GM12878 (cell line): ENCODE results near the gene SASH1. TPM values are rescaled to one million over a fixed set of nuclear protein-coding genes. Genes with fewer than 3 reads are reported as not detected.
A peak's percentile ranks its signal among the peaks of the same experiment; 100 is the strongest.

ENCODE experiments used
- ATAC-seq: fragments of 200-7000 bp; cut with Tn5 transposase; 3 replicates; pipeline ENCODE4 v1.9.1; 2020; ENCODE audit warnings: mild to moderate bottlenecking, moderate library complexity
- BruUV-seq: library from RNA; stranded (reverse); fragments of 400-500 nt; replicated peaks from 2 replicates; lab custom pipeline; 2021; lab: Mats Ljungman, UMichigan
- CTCF ChIA-PET: fragments of 300-600 bp; sonication (Branson Sonifier 250); formaldehyde crosslinking; extraction: SDS; loops from one replicate; lab custom pipeline; 2021; ENCODE audit warnings: inconsistent platforms; lab: Yijun Ruan, JAX
- POLR2A ChIA-PET: fragments of 350-600 bp; formaldehyde crosslinking; extraction: SDS; loops from one replicate; lab custom pipeline; 2021; ENCODE audit warnings: inconsistent platforms; lab: Charles Lee
- RAD21 ChIA-PET: fragments of 300-600 bp; sonication (Branson Sonifier 250); formaldehyde crosslinking; loops from one replicate; lab custom pipeline; 2023; ENCODE audit warnings: antibody characterized with exemption; ENCODE audit not compliant: unreplicated experiment; lab: Charles Lee
- SMC1A ChIA-PET: fragments of 300-600 bp; sonication (Branson Sonifier 250); formaldehyde crosslinking; loops from one replicate; lab custom pipeline; 2023; ENCODE audit not compliant: unreplicated experiment, uncharacterized antibody; lab: Charles Lee
- DNase-seq: peaks from one replicate; pipeline ENCODE4 v3.0.0-alpha.2; 2011; ENCODE audit warnings: low read depth, low spot score
- FAIRE-seq: peaks from 3 replicates; lab custom pipeline; 2011; peaks lifted over from hg19 to GRCh38; lab: Jason Lieb, UNC
- H2AFZ ChIP-seq: 2 replicates; pipeline ENCODE4 v1.6.0; 2011; ENCODE audit warnings: low read depth, low read length, control low read depth; ENCODE audit not compliant: control insufficient read depth
- H3K27ac ChIP-seq: 2 replicates; pipeline ENCODE4 v1.5.1; 2011; ENCODE audit warnings: control low read depth; ENCODE audit not compliant: control insufficient read depth, insufficient read depth
- H3K27me3 ChIP-seq, 2 experiments: replicated peaks in 1 of 2; 2 replicates each; pipeline versions ENCODE4 v1.6.0 to v1.6.1; 2011; ENCODE audit warnings: low read length in 1 of 2; ENCODE audit not compliant: control insufficient read depth in 2 of 2, insufficient read depth in 2 of 2
- H3K36me3 ChIP-seq, 2 experiments: 2 replicates each; pipeline ENCODE4 v1.5.1; 2011; ENCODE audit warnings: low read length in 1 of 2; ENCODE audit not compliant: control insufficient read depth in 2 of 2, insufficient read depth in 2 of 2
- H3K4me1 ChIP-seq: 2 replicates; pipeline ENCODE4 v1.6.1; 2011; ENCODE audit warnings: mild to moderate bottlenecking, low read length, moderate library complexity, mixed read lengths; ENCODE audit not compliant: control insufficient read depth, insufficient read depth
- H3K4me2 ChIP-seq: 2 replicates; pipeline ENCODE4 v1.6.0; 2011; ENCODE audit warnings: control low read depth; ENCODE audit not compliant: control insufficient read depth, insufficient read depth
- H3K4me3 ChIP-seq: fragments of 200-600 bp; sonication (generic); 2 replicates; pipeline ENCODE4 v1.5.1; 2016
- H3K79me2 ChIP-seq: 2 replicates; pipeline ENCODE4 v1.6.0; 2011; ENCODE audit warnings: low read length; ENCODE audit not compliant: control insufficient read depth, insufficient read depth
- H3K9ac ChIP-seq: 2 replicates; pipeline ENCODE4 v1.8.0; 2011; ENCODE audit warnings: low read length, control low read depth, mixed read lengths; ENCODE audit not compliant: control insufficient read depth, insufficient read depth
- H3K9me3 ChIP-seq: replicated peaks from 3 replicates; pipeline ENCODE4 v1.5.1; 2011; ENCODE audit warnings: mild to moderate bottlenecking, low read length; ENCODE audit not compliant: control insufficient read depth, insufficient read depth
- H4K20me1 ChIP-seq: 2 replicates; pipeline ENCODE4 v1.6.0; 2011; ENCODE audit not compliant: control insufficient read depth, insufficient read depth
- BHLHE40 ChIP-seq, 2 experiments: fragments of 450-650 bp in 1 of 2; IDR thresholded peaks; 2 replicates each; pipeline ENCODE4 v1.6.1; 2011 to 2017; ENCODE audit warnings: low read depth in 2 of 2, borderline replicate concordance in 1 of 2, improper control_type of control experiment in 1 of 2, low read length in 1 of 2, mild to moderate bottlenecking in 1 of 2
- CHD1 ChIP-seq: IDR thresholded peaks from 2 replicates; pipeline ENCODE4 v1.6.1; 2012; ENCODE audit warnings: low read depth, low read length, improper control_type of control experiment
- IRF5 ChIP-seq: fragments of 450-650 bp; IDR thresholded peaks from 2 replicates; pipeline ENCODE4 v1.6.1; 2017; ENCODE audit warnings: borderline replicate concordance
- NR2F1 ChIP-seq: fragments of 450-650 bp; conservative IDR thresholded peaks from 2 replicates; pipeline ENCODE4 v1.6.1; 2017; ENCODE audit warnings: mild to moderate bottlenecking
- PML ChIP-seq: IDR thresholded peaks from 2 replicates; pipeline ENCODE4 v1.6.1; 2012; ENCODE audit warnings: low read length, inconsistent platforms
- RELA ChIP-seq: fragments of 450-650 bp; IDR thresholded peaks from 2 replicates; pipeline ENCODE4 v1.8.0; 2014; ENCODE audit warnings: borderline replicate concordance; ENCODE audit not compliant: partially characterized antibody
- RUNX3 ChIP-seq: IDR thresholded peaks from 2 replicates; pipeline ENCODE4 v1.6.1; 2012; ENCODE audit warnings: low read length, inconsistent platforms
- SMAD1 ChIP-seq: fragments of 450-650 bp; IDR thresholded peaks from 2 replicates; pipeline ENCODE4 v1.6.1; 2018; ENCODE audit warnings: mild to moderate bottlenecking, low read depth; ENCODE audit not compliant: partially characterized antibody
- SMARCA5 ChIP-seq: fragments of 450-650 bp; IDR thresholded peaks from 2 replicates; pipeline ENCODE4 v1.6.1; 2017; ENCODE audit warnings: mild to moderate bottlenecking
- SREBF1 ChIP-seq: IDR thresholded peaks from 2 replicates; pipeline ENCODE4 v1.6.1; 2012; ENCODE audit warnings: mild to moderate bottlenecking, low read length
- STAT1 ChIP-seq: fragments of 450-650 bp; conservative IDR thresholded peaks from 2 replicates; pipeline ENCODE4 v1.6.1; 2014; ENCODE audit warnings: antibody characterized with exemption, mild to moderate bottlenecking
- ZNF274 ChIP-seq: IDR thresholded peaks from one replicate; pipeline ENCODE4 v1.8.0; 2011; ENCODE audit not compliant: insufficient read length, insufficient read depth
- WGBS: methylation state at CpG from one replicate; pipeline ENCODE4 v1.1.6; 2016; ENCODE audit warnings: low lambda C conversion rate; ENCODE audit not compliant: insufficient replicate concordance, insufficient coverage; ENCODE audit errors: missing lambda C conversion rate; 5-methylcytosine and 5-hydroxymethylcytosine counted together
- in situ Hi-C: fragments of 300-500 bp; cut with MboI; formaldehyde crosslinking; loops from 9 replicates; pipeline ENCODE4 v1.14.3; 2018; ENCODE audit warnings: mixed read lengths
- intact Hi-C: fragments of 100-400 bp; cut with micrococcal nuclease; formaldehyde crosslinking; loops from one replicate; pipeline ENCODE4 v1.14.2; 2022; ENCODE audit not compliant: unreplicated experiment
- polyA plus RNA-seq, 11 experiments: library from polyadenylated mRNA; depleted of rRNA in 4 of 11; unstranded in 6 of 11; stranded (reverse) in 5 of 11; fragments of >200 nt; fragmentation: Nextera tagmentation in 4 of 11; fragmentation: Illumina TruSeq in 1 of 11; extraction: Ambion mirVana in 4 of 11; extraction: Trizol in 1 of 11; gene quantifications; 1 replicate in 1 of 11; 2 replicates in 10 of 11; pipeline versions ENCODE4 v1.2.1 to v1.2.3, GENCODE V29; 2011 to 2016; ENCODE audit warnings: inconsistent platforms in 2 of 11, missing spikeins in 2 of 11, low read depth in 1 of 11
- total RNA-seq, 4 experiments: library from RNA; depleted of rRNA in 3 of 4; stranded (reverse); fragments of >200 nt in 3 of 4; fragmentation: Illumina TruSeq in 1 of 4; extraction: Trizol in 1 of 4; gene quantifications; 2 replicates each; pipeline versions ENCODE4 v1.2.1 to v1.2.3, GENCODE V29; 2013 to 2021
- TF ChIP-seq, protein P1 (sequence below): IDR thresholded peaks from 2 replicates; pipeline ENCODE4 v1.6.1; 2012; ENCODE audit warnings: low read length, inconsistent platforms

Gene SASH1
- total and polyA plus RNA-seq, 10 of the 15 experiments (the other 5 are each of a cell fraction or from before 2014, with no cell fraction given): 0.01 to 0.73 (median 0.14) TPM; not detected in 4

DNA sequence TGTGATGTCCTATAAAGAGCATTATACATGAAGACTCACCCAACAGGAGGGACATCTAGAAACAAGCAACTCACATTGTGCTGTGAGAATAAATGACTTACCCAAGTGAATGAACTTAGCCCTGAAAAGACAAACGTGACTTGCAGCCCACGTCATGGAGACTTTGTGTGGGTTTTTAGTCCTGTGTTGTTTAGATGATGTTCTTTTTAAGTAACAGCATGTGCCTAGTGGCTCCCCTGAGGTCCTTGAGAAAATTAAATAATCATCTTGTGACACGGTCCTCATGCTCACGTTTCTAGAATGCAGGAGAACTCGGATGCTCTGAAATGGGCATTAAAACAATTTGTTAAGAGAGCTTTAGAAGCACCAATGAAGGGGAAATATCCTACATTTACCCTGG is 165.1 kb downstream of the SASH1 start:
- intact Hi-C loops (no loop called here), in situ Hi-C loops (no loop called here)
- Histone ChIP-seq H3K79me2 (no peaks in the 10 kb centered on the region), H3K4me2 (no peak overlapping the region), H3K27me3 (no peaks in the 10 kb centered on the region; a peak in 3 of 4 replicates), H3K9me3 (no peaks in the 10 kb centered on the region; the same call in 2 of the 3 replicates), H2AFZ (no peak overlapping the region), H3K36me3 (no peaks in the 10 kb centered on the region), H3K27ac (no peak overlapping the region), H4K20me1 (no peaks in the 10 kb centered on the region), H3K4me3 (no peak overlapping the region), H3K4me1 (no peaks in the 10 kb centered on the region), H3K9ac (no peak overlapping the region)
- TF ChIP-seq SMARCA5: no peak
- no peak for TF ChIP-seq PML
- no peak for TF ChIP-seq RELA
- TF ChIP-seq CHD1: no peak
- peak; percentile 8 to 35; a peak in 1 of 4 replicates for TF ChIP-seq BHLHE40 (IDR thresholded peaks at IDR 0.05; ENCODE audit: borderline replicate concordance in 1 of 2, low read depth in 2 of 2, low read length in 1 of 2)
- no peak for TF ChIP-seq RUNX3
- ATAC-seq (no peak), FAIRE-seq (no peak), DNase-seq (no peak)
- RAD21 ChIA-PET: no interaction called here
- 38% methylated on average over 5 of the region's 5 CpGs for WGBS
- CTCF ChIA-PET: no interaction called here
- POLR2A ChIA-PET: no interaction called here
- no TSS peak for BruUV-seq
- SMC1A ChIA-PET: no interaction called here

DNA sequence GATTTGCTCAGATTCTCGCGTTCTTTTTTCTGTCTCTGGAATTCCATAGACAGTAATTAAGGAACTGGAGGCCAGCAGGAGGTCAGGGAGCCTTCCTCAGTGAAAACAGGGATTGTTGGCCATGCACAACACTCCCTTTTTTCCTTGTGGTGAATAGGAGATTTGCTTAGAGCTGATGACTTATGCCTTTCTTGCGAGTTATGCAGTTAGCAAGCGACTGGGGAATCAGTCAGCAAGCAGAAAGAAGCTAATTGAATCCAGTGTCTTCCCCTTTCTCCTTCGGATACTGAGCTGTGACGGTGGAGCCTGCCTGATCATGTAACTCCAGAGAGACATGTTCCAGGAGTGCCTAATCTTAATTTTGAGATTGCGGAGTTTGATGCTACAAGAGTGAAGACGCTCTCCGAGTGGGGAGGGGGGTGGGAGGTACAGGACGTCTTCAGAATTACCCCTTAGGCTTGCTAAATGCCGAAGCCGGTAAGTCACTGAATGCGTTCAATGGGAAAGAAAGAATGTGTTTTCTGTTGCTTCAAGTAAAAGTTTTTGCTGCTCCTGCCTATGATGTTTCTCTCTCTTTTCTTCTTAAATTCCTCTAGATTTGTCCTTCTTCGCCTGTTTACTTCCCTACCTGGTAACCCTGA is 165.9 kb downstream of the SASH1 start:
- SMC1A ChIA-PET: no interaction called here
- no peaks in the 10 kb centered on the region for H3K4me1 ChIP-seq
- H3K9ac ChIP-seq: no peak overlapping the region
- intact Hi-C loops (no loop called here), in situ Hi-C loops (no loop called here)
- CTCF ChIA-PET: no interaction called here
- no TSS peak for BruUV-seq
- H3K79me2 ChIP-seq: no peaks in the 10 kb centered on the region
- POLR2A ChIA-PET: no interaction called here
- DNase-seq (no peak), FAIRE-seq (no peak), ATAC-seq (no peak)
- H2AFZ ChIP-seq: no peak overlapping the region
- no peaks in the 10 kb centered on the region; the same call in 2 of the 3 replicates for H3K9me3 ChIP-seq
- peaks cover 0 to 3% of the 10 kb centered on the region in 2 experiments for H3K27me3 ChIP-seq
- no peak overlapping the region for H3K4me3 ChIP-seq
- H3K4me2 ChIP-seq: no peak overlapping the region
- no peaks in the 10 kb centered on the region for H3K36me3 ChIP-seq
- WGBS: 70% methylated on average over 14 of the region's 14 CpGs
- H4K20me1 ChIP-seq: no peaks in the 10 kb centered on the region
- no peak overlapping the region for H3K27ac ChIP-seq
- RAD21 ChIA-PET: no interaction called here
- TF ChIP-seq SREBF1 (no peak), ZNF274 (no peak), SMAD1 (no peak), IRF5 (no peak), STAT1 (no peak), NR2F1 (no peak)
- TF ChIP-seq, protein P1, sequence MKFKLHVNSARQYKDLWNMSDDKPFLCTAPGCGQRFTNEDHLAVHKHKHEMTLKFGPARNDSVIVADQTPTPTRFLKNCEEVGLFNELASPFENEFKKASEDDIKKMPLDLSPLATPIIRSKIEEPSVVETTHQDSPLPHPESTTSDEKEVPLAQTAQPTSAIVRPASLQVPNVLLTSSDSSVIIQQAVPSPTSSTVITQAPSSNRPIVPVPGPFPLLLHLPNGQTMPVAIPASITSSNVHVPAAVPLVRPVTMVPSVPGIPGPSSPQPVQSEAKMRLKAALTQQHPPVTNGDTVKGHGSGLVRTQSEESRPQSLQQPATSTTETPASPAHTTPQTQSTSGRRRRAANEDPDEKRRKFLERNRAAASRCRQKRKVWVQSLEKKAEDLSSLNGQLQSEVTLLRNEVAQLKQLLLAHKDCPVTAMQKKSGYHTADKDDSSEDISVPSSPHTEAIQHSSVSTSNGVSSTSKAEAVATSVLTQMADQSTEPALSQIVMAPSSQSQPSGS: no peak
